ENCODE data around the gene GPR39.

Gene GPR39

DNA sequence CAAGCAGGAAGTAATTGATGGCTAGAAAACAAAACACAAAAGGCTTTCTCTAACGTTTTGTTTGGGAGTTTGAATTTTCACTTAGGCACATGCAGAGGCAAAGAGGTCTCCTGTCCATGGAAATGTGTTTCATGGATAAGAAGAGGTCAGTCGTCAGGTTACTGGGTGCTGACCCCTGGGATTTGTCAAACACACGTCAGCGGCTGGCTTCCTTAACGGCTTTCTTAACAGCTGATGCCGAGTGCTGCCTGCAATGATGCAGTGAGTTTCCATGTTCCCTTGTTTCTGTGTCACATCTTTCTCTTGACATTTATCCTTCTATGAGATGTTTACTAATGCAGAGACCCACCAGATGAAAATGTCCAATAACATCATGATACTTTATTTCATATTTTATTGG lies 31.7 kb downstream of the GPR39 start:
- DNase-seq: no peak

DNA sequence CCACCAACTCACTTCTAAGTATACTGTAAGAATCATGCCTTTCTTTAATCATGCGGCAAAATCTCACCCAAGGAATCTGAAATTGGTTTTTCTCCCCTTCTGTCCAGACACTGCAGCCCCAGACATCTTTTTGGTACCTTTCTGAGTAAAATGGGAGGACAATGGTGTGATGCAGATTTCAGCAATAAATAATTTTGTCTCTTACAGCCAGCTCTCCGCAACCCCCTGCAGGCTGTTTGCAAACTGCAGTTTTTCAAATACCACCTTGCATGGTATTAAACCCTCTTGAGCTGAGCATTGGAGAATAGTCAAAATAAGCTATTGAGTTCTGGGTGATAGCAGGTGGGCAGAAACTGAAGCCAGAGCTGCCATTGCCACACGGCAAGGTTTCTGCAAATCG lies 32.2 kb downstream of the GPR39 start:
- DNase-seq: no peak

- DNase-seq: no peak
These were observed 33.3 kb downstream of the GPR39 start for GRCh38 chr2:132449868-132450267.

DNA sequence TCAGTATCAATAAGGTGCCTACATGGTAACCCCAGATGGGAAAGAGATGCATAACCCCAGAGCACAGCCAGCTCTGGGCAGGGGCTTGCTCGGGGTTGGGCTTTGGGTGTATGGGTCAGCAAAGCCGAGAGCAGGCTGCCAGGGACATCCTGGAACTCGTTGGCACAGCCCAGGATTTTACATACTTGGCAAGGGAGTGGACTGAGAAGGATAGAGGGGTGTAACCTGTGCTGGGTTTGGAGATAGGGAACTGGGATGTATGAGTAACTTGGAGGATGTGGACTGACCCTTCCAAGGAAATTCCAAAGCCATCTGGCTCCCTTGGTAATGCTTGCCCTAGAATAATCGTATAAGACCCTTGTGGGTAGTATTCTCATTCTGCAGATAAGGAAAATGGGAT lies 44.2 kb downstream of the GPR39 start:
- no peak for DNase-seq

DNA sequence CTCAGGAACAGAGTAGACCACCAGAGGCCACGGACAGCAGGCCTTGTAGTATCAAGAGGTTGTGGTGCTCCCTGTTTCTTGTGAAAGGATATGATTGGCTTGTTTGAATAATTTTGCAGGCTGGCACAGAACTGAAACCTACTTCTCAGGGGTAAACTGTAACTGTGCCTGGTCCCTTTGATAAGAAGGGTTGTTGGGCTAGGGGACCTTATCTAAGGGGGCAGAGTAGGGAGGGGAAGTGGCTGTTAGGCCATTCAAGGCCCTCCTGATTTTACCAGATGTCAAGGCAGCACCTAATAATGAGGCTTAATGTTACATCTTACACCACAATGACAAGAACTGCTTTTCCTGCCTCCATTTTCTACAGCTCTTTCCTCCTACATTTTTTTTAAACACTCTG lies 45.6 kb downstream of the GPR39 start:
- no peak for DNase-seq

DNA sequence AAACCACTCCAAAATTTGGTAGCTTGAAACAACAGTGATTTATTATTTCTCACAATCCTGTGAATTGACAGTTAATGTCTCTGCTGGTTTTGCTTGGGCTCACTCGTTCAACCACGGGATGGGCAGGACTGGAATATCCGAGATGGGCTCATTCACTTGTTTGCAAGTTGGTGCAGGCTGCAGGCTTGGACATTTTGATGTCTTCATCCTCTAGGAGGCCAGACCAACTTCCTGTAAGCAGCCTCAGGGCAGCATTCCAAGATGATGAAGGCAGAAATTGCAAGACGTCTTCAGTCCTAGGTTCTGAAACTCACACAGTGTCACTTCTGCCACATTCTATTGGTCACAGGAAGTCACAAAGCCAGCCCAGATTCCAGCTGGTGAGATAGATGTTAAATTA lies 47.1 kb downstream of the GPR39 start:
- DNase-seq: no peak

GRCh38 chr2:132465917-132466316 lies 49.3 kb downstream of the GPR39 start:
- no peak for DNase-seq

DNA sequence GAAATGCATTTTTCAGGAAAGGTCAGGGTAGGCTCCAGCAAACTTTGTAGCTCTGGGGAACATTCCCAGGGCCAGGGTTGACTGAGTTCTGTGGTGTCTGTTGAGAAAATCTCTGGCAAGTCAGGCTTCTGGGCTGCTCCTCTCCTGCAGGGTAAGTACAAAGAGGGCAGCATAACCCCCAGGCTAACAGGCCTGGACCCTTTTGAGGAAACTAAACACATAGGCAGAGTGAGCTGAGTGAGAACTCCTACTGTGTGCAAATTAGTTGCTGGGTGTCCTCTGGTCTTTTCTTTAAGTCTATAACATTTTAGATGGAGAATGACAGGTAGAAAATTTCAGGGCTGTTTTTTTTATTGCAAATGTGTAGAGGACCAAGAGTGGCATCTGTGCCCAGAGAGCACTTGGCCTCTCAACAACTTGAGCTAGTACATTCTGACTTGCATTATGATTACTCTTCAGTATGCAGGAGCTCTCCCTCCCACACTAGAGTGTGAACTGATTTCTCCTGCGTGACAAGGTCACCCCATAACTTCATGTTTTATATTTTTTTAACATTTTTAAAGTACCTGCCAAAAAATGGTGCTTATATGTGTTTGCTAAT lies 49.9 kb downstream of the GPR39 start:
- no peak for DNase-seq

DNA sequence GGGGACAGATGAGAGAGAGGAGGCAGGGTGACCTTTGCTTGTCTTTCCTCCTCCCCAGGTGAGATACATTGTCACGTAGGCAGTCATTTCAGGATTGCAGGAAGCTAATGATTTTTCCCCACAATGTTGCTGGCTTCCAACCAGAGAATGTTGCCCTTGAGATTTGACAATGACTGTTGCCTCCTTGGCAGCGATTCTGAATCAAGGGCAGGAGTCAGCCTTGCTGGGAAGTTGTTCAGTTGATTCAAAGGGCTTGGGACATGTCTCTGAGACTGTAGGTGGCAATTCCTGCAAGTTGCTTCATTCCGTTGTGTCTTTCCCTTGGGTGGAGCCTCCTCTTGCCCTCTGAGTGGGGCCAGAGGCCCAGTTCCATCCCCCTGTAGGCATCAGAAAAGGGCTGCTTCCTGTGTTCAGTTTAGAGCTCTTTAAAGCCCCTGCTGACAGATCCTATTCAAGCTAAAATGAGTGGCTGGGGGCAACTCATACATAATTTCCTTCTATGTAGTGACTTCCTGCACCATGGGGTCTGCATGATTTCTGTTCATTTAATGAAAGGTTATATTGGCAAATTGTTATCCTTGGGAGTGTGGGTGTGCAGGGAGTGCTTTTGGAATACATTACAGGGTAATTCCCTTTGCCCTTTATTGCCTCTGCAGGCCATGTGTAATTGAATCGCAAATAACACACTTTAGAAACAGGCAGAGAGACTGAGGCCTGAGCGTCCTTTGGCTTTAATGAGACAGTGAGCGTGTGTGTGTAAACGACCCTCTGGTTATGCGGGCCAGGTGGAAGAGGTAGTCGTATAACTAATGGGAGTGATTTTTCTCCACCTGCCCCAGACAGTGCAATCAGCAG lies 52.4 kb downstream of the GPR39 start:
- DNase-seq: no peak

DNA sequence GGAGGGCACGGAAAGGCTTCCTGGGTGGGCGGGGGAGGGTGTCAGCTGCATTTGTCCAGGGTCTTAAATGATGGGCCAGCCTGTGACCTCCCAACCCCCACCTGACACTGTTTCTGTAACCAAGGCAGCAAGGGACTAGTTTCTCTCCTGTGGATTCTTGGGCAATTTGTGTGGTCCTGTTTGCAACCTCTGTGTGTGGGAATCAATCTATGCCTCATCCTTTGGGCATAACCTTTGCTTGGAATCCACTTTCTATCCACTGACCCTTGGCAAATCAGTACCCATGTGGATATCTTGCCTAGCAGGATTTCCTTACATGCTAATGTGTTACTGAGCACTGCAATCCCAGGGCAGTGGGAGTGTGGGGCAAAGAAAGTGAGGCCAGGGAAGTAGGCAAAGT lies 54.1 kb downstream of the GPR39 start:
- no peak for DNase-seq

DNA sequence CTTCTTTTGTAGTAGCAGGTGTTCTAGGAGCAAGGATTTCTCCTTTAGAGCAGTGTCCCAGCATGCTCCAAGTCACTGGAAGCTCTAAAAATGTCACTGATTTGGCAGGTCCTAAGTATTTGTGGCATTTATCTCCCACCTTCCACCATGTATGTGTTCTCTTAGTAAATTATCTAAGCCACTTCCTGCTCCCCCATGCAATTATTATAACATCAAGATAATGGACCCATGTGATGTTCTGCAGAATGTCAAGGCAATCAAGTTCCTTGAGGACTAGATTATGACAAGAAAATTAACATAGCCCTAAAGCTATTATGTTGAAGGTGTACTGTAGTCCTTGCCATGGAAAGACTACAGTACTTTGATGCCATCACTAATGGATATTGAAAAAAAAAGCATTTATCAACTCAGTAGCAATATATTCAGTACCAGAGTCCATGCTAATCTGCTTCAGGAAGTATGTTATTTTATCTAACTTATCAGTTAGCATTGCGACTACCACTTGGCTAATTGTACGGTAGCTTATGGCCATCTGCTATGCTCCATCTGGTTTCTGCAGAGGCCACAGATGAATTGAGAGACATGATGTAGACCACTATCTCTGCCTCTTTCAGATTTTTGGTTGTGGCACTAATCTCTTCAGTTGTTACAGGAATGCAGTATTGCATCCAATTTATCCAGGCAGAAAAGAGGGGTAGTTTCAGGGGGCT lies 56.7 kb downstream of the GPR39 start:
- DNase-seq: no peak

- DNase-seq: no peak
These were observed 59.0 kb downstream of the GPR39 start for GRCh38 chr2:132475615-132476014.

- DNase-seq: no peak
These were observed 60.8 kb downstream of the GPR39 start for GRCh38 chr2:132477436-132477835.

- no peak for DNase-seq
These were observed 61.4 kb downstream of the GPR39 start for GRCh38 chr2:132477962-132478361.

DNA sequence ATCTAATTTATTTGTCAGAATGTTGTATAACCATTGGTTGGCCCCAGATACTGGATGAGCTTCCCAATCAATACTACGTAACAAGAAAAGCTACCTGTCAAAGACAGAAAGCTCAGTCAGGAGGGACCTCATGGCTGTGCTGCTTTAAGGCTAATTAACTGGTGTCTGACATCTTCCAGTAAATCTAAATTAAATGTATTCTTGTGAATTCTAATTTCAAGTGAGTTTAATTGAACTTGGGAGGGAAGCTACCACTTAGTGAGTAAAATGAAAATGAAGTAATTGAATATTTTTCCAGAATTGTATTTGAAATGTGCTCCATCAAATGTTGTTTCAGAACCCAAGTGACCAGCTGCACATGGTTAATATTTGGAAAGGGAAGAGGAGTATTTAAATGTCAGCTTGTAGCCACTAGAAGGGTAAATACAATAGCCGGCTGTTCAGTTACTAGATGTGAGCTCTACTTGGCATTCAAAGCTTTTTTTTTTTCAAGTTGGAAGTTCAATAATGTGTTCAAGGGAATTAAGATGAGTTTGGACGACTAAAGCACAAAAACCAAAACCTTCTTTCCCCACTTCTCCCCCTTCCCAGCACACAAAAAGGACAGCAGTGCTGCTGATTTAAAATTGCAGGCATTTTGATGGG lies 62.0 kb downstream of the GPR39 start:
- no peak for DNase-seq

DNA sequence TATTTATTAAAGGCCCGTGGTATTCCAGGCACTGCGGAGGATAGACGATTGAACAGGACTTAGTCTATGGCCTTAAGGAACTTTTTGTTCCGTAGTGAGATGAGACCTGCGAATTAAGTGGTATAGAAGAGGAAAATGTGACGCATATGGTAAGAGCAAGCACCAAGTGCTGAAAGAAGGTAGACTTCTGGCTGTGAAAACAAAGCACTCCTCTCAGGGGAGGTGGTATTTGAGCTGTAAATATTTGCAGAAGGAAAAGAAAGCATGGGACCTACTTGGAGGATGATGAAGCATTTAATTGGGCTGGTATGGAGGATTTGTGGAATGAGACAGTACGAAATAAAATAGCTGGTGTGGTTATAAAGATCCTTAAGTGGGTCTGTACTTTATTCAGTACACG lies 62.5 kb downstream of the GPR39 start:
- no peak for DNase-seq

DNA sequence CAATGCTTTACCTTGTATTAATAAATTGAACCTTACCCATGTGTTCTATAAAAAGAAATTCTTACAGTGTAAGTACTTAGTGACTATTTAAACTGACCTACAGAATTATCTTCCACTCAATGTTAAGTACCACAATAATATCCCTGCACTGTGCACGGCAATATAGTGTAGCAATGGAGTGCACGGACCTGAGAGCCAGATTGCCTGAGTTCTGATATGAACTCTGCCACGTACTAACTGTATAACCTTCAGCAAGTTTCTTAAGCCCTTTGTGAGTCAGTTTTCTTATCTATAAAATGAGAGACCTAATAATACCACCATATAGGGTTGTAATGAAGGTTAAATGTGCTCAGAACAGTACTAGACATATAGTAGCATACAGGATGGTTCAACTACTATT lies 66.2 kb downstream of the GPR39 start:
- no peak for DNase-seq

DNA sequence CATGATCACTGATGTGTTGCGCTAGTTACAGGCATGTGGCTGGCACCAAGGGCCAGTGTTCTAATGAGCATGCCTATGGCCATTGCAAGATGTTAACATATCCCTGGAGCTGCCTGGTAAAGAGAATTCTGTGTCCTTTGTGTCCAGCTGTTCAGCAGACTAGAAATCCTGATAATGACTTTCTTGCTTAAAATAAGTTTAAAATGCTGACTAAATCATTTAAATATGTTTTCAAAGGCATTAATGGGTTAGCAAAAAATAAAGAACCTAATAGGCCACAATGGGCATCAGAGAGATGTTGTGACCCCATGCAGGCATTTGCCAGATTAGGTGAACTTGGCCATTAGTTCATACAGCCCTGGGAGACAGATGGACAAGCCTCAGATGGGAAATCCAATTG lies 67.5 kb downstream of the GPR39 start:
- no peak for DNase-seq

GRCh38 chr2:132488491-132488890 lies 71.9 kb downstream of the GPR39 start:
- DNase-seq: no peak

DNA sequence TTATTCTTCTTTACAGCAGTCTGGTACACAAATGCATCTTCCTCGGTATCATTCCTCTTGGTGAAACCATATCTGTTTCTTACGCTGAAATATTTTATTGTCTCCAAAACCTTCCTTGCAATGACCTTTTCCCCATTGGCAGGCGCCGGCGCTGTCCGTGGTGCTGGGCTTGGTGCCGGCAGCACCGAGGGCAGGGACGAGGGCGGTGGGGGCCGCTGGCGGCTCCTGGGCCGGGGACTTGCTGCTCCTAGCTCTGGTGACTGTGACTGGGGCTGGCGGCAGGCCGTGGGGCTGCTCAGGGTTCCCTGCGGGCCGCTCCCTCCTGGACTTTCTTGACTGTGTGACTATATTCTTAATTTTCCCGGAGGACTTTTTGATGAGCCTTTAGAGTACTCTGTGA lies 72.5 kb downstream of the GPR39 start:
- DNase-seq: no peak

- no peak for DNase-seq
These were observed 79.3 kb downstream of the GPR39 start for GRCh38 chr2:132495881-132496280.

DNA sequence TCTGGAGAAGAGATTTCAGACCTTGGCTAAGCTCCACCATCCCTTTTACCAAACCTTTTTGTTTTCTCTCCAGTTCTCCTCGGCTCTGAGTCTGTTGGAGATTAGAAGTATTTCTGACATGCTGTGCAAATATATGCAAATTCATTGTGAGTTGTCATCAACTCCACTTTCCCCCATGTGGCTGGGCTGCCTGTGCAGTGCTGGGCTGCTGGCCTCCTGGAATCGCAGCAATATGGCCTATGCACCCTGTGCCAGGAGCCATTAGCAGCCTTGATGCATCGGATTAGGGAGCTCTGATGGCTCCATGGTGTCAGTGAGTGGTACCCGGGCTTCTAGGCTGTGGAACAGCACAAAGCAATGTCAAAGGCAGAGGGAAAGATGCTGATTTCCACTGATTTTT lies 80.0 kb downstream of the GPR39 start:
- DNase-seq: no peak

DNA sequence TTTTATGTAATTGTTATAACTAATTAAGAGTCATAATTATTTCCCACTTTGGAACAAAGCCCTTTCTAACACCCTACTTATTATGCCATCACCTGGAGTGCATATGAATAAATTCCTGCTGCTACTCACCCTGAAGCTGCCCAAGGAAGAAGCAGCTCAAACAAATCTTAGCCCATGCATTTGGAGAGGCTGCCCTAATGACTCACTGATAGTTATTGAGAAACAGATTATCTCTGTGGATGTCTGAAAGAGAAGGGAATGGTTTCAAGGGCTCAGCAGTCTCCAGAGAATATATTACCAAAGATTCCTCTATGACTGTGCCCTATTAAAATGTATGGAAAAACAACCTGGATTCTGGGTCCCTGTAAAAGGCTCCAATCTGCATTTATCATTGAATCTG lies 81.0 kb downstream of the GPR39 start:
- DNase-seq: no peak

DNA sequence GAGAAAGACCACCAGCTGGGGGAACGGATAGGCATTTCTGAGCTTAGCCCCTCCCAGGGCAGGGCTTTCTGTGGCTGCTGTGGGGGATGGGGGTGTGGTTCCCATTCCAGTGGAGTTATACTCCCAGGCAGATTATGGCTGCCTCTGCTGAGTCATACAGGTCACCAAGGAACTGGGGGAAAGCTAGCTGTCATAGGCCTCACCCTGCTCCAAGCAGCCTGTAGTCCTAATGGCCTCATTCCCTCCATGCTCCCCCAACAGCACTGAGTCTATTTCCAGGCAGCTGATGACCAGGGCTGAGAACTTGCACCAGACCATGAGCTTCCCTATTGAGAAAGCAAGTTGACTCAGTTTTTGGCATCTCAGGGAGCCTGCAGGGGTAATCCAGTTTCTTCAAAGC lies 87.1 kb downstream of the GPR39 start:
- no peak for DNase-seq

All from activated CD8-positive, alpha-beta memory T cell treated with anti-CD3 and anti-CD28 coated beads, Interleukin-2, amount 50 U/mL, for 4 hours (primary cell).